Mesendoderm (in vitro differentiated cells): ENCODE results near the gene KCMF1. TPM values are rescaled to one million over a fixed set of nuclear protein-coding genes. Genes with fewer than 3 reads are reported as not detected.

Source experiments
- DNase-seq: peaks from one replicate; pipeline ENCODE4 v3.0.0; 2013
- H2AK5ac ChIP-seq: 2 replicates; pipeline ENCODE4 v1.6.1; 2013; ENCODE audit warnings: low read length, inconsistent platforms
- H2BK120ac ChIP-seq: 2 replicates; pipeline ENCODE4 v1.6.1; 2013; ENCODE audit warnings: low read depth, mild to moderate bottlenecking, low read length, moderate library complexity, mixed read lengths
- H2BK15ac ChIP-seq: replicated peaks from 2 replicates; pipeline ENCODE4 v1.6.1; 2013; ENCODE audit warnings: low read depth, mild to moderate bottlenecking, moderate library complexity
- H2BK5ac ChIP-seq: 2 replicates; pipeline ENCODE4 v1.6.1; 2013; ENCODE audit warnings: low read length, inconsistent platforms
- H3K18ac ChIP-seq: 2 replicates; pipeline ENCODE4 v1.6.1; 2013; ENCODE audit warnings: mild to moderate bottlenecking, low read length, mixed read lengths
- H3K23ac ChIP-seq: one replicate; pipeline ENCODE4 v1.6.1; 2013; ENCODE audit warnings: low read length
- H3K27ac ChIP-seq: 2 replicates; pipeline ENCODE4 v1.5.1; 2013; ENCODE audit warnings: low read depth, mild to moderate bottlenecking, inconsistent platforms, low read length, moderate library complexity
- H3K27me3 ChIP-seq: 2 replicates; pipeline ENCODE4 v1.6.1; 2013; ENCODE audit warnings: low read length, control low read depth, mild to moderate bottlenecking, inconsistent platforms; ENCODE audit not compliant: insufficient read depth, poor library complexity
- H3K36me3 ChIP-seq: 2 replicates; pipeline ENCODE4 v1.6.1; 2013; ENCODE audit warnings: low read length, inconsistent platforms; ENCODE audit not compliant: control insufficient read depth, insufficient read depth
- H3K4ac ChIP-seq: one replicate; pipeline ENCODE4 v1.6.1; 2013; ENCODE audit warnings: low read depth, mild to moderate bottlenecking, low read length, moderate library complexity
- H3K4me1 ChIP-seq: 2 replicates; pipeline ENCODE4 v1.6.1; 2013; ENCODE audit warnings: low read depth, low read length, inconsistent platforms; ENCODE audit not compliant: control insufficient read depth
- H3K4me2 ChIP-seq: 2 replicates; pipeline ENCODE4 v1.6.1; 2013; ENCODE audit warnings: low read length
- H3K4me3 ChIP-seq: 2 replicates; pipeline ENCODE4 v1.5.1; 2013; ENCODE audit warnings: mild to moderate bottlenecking, low read length
- H3K56ac ChIP-seq: one replicate; pipeline ENCODE4 v1.6.1; 2013; ENCODE audit warnings: low read length
- H3K79me1 ChIP-seq: 2 replicates; pipeline ENCODE4 v1.6.1; 2013; ENCODE audit warnings: low read length, inconsistent platforms
- H3K79me2 ChIP-seq: 2 replicates; pipeline ENCODE4 v1.6.1; 2013; ENCODE audit warnings: mild to moderate bottlenecking, low read length; ENCODE audit not compliant: control insufficient read depth, insufficient read depth
- H3K9ac ChIP-seq: 2 replicates; pipeline ENCODE4 v1.6.1; 2013; ENCODE audit warnings: low read length, inconsistent platforms
- H4K5ac ChIP-seq: one replicate; pipeline ENCODE4 v1.6.1; 2013; ENCODE audit warnings: low read length
- H4K8ac ChIP-seq: one replicate; pipeline ENCODE4 v1.6.1; 2013; ENCODE audit warnings: low read depth, mild to moderate bottlenecking, control low read depth, low read length, moderate library complexity
- WGBS: extraction: QIAGEN DNeasy Blood & Tissue Kit; methylation state at CpG from one replicate; pipeline ENCODE4 v1.1.7; 2013; ENCODE audit warnings: low lambda C conversion rate, missing lambda C conversion rate; ENCODE audit not compliant: insufficient coverage; ENCODE audit errors: extremely low coverage; 5-methylcytosine and 5-hydroxymethylcytosine counted together
- small RNA-seq: library from polyadenylated mRNA; stranded (forward); fragments of <200 nt; extraction: miRNeasy Mini kit (QIAGEN cat#:217004); gene quantifications from one replicate; pipeline ENCODE3, GENCODE V24; 2013; ENCODE audit not compliant: insufficient read depth

Gene KCMF1

DNA sequence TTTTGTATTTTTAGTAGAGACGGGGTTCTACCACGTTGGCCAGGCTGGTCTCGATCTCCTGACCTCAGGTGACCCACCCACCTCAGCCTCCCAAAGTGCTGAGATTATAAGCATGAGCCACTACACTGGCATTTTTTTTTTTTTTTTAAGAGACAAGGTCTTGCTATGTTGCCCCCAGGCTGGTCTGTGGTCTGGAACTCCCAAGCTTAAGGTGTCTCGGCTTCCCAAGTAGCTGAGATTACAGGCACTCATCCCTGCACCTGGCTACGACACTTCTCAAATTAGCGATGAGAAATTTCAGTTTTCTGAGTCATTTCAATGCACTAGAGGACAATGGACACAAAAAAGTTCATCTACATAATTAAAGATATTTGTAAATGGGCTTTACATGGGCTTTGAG lies 125.7 kb downstream of the KCMF1 start:
- Histone ChIP-seq H2BK15ac (no peak overlapping the region), H3K9ac (no peak overlapping the region), H4K5ac (no peak overlapping the region), H4K8ac (no peak overlapping the region), H3K4ac (no peak overlapping the region), H3K23ac (no peak overlapping the region), H2BK5ac (no peak overlapping the region), H3K4me3 (no peak overlapping the region), H3K56ac (no peak overlapping the region), H3K18ac (no peak overlapping the region), H3K79me1 (no peaks in the 10 kb centered on the region), H3K4me2 (no peak overlapping the region), H3K4me1 (no peaks in the 10 kb centered on the region), H2BK120ac (no peak overlapping the region), H3K27ac (no peak overlapping the region), H2AK5ac (no peak overlapping the region), H3K36me3 (no peaks in the 10 kb centered on the region), H3K79me2 (no peaks in the 10 kb centered on the region), H3K27me3 (no peaks in the 10 kb centered on the region)
- DNase-seq, result peak; percentile 15
- WGBS, result no CpG with 5 or more reads among the region's 6 CpGs

DNA sequence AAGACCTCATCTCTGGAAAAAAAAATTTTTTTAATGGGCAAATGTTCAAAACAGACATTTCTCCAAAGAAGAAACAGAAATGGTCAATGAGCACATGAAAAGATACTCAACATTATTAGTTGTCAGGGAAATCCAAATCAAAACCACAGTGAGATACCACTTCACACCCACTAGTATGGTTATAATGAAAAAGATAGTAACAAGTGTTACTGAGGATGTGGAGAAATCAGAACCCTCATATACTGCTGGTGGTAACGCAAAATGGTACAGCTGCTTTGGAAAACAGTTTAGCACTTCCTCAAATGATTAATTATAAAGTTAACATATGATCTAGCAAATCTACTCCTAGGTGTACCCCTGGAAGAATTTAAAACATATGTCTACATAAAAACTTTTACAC lies 133.3 kb downstream of the KCMF1 start:
- Histone ChIP-seq H2BK120ac (no peak overlapping the region), H3K4me2 (no peak overlapping the region), H2BK5ac (no peak overlapping the region), H2AK5ac (no peak overlapping the region), H3K9ac (no peak overlapping the region), H3K4ac (no peak overlapping the region), H3K4me1 (no peaks in the 10 kb centered on the region), H3K36me3 (no peaks in the 10 kb centered on the region), H2BK15ac (no peak overlapping the region), H3K23ac (no peak overlapping the region), H4K5ac (no peak overlapping the region), H3K27ac (no peak overlapping the region), H3K79me2 (no peaks in the 10 kb centered on the region), H3K79me1 (no peaks in the 10 kb centered on the region), H3K18ac (no peak overlapping the region), H3K4me3 (no peak overlapping the region), H3K56ac (no peak overlapping the region), H3K27me3 (no peaks in the 10 kb centered on the region), H4K8ac (no peak overlapping the region)
- no CpG with 5 or more reads among the region's 1 CpG for WGBS
- DNase-seq, result no peak

DNA sequence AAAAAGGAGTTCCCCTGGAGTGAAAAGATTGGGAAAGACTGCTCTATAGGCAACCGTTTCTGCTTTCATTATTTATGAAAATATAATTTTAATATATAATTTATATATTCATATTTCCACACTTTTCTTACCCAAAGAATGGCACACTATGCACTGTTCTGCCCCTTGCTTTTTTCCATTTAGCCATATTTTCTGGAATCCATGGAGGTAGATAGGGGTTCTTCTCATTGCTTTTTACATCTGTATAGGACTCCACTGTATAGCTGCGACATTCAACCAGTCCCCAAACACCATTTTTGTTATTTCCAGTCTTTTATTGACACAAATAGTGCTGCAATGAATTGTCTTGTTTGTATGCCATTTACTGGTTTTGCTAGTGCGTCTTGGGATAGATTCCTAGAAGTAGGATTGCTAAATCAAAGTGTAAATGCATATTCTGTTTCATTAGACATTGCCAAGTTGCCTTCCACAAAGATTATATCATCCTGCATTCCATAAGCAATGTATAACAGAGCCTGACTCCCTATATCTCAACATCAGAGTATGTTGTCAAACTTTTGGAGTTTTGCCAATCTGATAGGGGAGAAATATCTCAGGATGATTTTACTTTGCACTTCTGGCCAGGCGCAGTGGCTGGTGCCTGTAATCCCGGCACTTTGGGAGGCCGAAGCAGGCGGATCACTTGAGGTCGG lies 135.7 kb downstream of the KCMF1 start:
- Histone ChIP-seq H2BK15ac (no peak overlapping the region), H3K23ac (no peak overlapping the region), H4K5ac (no peak overlapping the region), H3K79me1 (no peaks in the 10 kb centered on the region), H3K9ac (no peak overlapping the region), H3K27ac (no peak overlapping the region), H3K27me3 (no peaks in the 10 kb centered on the region), H3K56ac (no peak overlapping the region), H3K4ac (no peak overlapping the region), H2BK5ac (no peak overlapping the region), H2AK5ac (no peak overlapping the region), H3K4me2 (no peak overlapping the region), H3K36me3 (no peaks in the 10 kb centered on the region), H3K4me1 (no peaks in the 10 kb centered on the region), H3K4me3 (no peak overlapping the region), H4K8ac (no peak overlapping the region), H3K18ac (no peak overlapping the region), H2BK120ac (no peak overlapping the region), H3K79me2 (no peaks in the 10 kb centered on the region)
- no CpG with 5 or more reads among the region's 8 CpGs for WGBS
- DNase-seq, result no peak

Small RNA genes lying within 50 kb of the gene (small RNA-seq; reads per million reads assigned to genes)
- not detected for gene AC078974.1
